ENCODE data around the gene TMEM183A. TPM values are rescaled to one million over a fixed set of nuclear protein-coding genes. Genes with fewer than 3 reads are reported as not detected.

TMEM183A gene
- total and polyA plus RNA-seq, 12 donors, result 23.4 to 67.2 (median 52.8) TPM

- no peak overlapping the region for H3K27ac ChIP-seq
- WGBS, 4 donors, result 53 to 56% (median 54%) methylated on average over 9 to 11 of the region's 11 CpGs
- no peak overlapping the region for H3K4me3 ChIP-seq
- DNase-seq, result no peak
- H3K36me3 ChIP-seq (replicated peaks in 1 of 2), result no peaks in the 10 kb centered on the region
- H3K4me1 ChIP-seq (replicated peaks in 1 of 2), result no peaks in the 10 kb centered on the region
- TF ChIP-seq CTCF (IDR thresholded peaks at IDR 0.05) (peak in 3 of 6 experiments; percentile 3 to 5 (median 4)), POLR2A (IDR thresholded peaks at IDR 0.05) (no peak)
- no peaks in the 10 kb centered on the region for H3K9me3 ChIP-seq (replicated peaks in 1 of 3)
- intact Hi-C loops (cut with DNase I), result loop anchor here (2.0 to 10.0 kb wide), 3 partner anchors 75 to 177 kb away; no protein-coding TSS in a partner anchor
- peaks cover 15% of the 10 kb centered on the region for H3K27me3 ChIP-seq
Observed at GRCh38 chr1:203039609-203040512, 32.7 kb downstream of the TMEM183A start.

DNA sequence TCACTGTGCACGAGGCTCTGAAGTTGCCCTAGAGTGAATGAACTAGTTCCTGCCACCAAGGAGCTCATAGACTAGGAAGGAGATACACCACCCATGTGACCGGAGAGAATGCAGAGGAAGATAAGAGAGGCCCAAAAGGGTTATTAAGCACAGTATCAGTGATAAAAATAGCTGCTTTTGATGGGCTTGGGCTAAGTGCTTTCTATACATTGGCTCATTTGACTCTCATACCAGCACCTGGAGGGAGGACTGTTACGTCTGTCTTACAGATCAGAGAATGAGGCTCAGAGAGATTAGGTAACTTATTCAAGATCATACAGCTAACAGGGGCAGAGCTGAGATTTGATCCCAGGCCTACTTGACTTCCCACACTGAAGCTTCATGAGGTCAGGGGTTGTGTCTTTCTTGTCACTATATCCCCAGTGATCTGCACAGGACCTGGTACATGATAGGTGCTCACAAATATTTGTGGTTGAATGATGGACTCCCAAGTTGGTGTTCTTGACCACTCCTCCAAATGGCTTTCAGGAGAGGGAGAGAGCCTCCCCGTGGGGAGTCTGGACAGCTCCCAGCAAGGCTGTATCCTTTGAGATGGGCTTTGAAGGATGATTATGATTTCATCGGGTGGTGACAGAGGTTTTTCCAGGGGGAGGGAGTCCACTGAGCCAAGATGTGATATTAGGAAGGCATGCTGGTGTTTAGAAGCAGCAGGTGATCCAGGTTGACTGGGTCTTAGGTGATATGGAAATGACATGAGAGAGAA, 33.5 kb downstream of the TMEM183A start:
- TF ChIP-seq CTCF (IDR thresholded peaks at IDR 0.05), result no peak
- no peaks in the 10 kb centered on the region for H3K4me1 ChIP-seq (replicated peaks in 1 of 2)
- DNase-seq, result peak in 1 of 7 donors; percentile 0
- H3K9me3 ChIP-seq (replicated peaks in 1 of 3), result no peaks in the 10 kb centered on the region
- H3K27ac ChIP-seq, result no peak overlapping the region
- intact Hi-C loops (cut with DNase I), result loop anchor here in 1 of 2 donors (10.0 kb wide), 1 partner anchor 74 kb away; no protein-coding TSS in a partner anchor
- 52 to 64% (median 61%) methylated on average over 5 of the region's 5 CpGs for WGBS, 4 donors
- H3K4me3 ChIP-seq, result no peak overlapping the region
- H3K36me3 ChIP-seq (replicated peaks in 1 of 2), result no peaks in the 10 kb centered on the region
- peaks cover 16% of the 10 kb centered on the region for H3K27me3 ChIP-seq

DNA sequence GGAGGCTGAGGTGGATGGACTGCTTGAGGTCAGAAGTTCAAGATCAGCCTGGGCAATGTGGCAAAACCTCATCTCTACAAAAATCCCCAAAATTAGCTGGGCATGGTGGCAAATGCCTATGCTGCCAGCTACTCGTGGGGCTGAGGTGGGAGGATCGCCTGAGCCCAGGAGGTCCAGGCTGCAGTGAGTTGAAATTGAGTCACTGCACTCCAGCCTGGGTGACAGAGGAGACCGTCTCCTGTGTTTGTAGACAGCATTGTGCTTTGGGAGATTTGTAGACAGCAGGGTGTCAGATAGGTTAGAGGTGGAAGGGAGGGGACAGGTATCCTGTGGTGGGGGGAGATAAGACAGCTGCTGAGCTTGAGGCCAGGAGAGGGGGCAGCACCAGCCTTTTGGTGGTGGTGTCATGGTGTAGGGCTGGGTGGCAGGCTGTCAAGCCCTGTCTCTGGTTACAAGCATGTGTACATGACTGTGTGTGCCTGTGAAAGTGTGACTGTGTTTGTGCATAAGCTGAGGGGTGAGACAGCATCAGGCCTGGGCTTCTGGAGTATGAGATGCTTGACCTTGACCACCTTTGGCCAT, 34.3 kb downstream of the TMEM183A start:
- Histone ChIP-seq H3K27me3 (peaks cover 16% of the 10 kb centered on the region), H3K36me3 (replicated peaks in 1 of 2) (no peaks in the 10 kb centered on the region), H3K4me1 (replicated peaks in 1 of 2) (no peaks in the 10 kb centered on the region), H3K27ac (no peak overlapping the region), H3K9me3 (replicated peaks in 1 of 3) (no peaks in the 10 kb centered on the region), H3K4me3 (no peak overlapping the region)
- intact Hi-C loops (cut with DNase I), result loop anchor here in 1 of 2 donors (10.0 kb wide), 1 partner anchor 73 kb away; no protein-coding TSS in a partner anchor
- WGBS, 4 donors, result 70 to 100% (median 83%) methylated on average over 1 to 3 of the region's 3 CpGs
- TF ChIP-seq CTCF (IDR thresholded peaks at IDR 0.05) (no peak), POLR2A (IDR thresholded peaks at IDR 0.05) (no peak)
- peak in 1 of 7 donors; percentile 1 for DNase-seq
